ENCODE measurements around the gene CTRB2.
"Not testable (repeated sequence)": the region's sequence is repeated elsewhere in the genome, so short reads cannot be mapped to it uniquely, and the experiment has no call there.

CTRB2 gene

DNA sequence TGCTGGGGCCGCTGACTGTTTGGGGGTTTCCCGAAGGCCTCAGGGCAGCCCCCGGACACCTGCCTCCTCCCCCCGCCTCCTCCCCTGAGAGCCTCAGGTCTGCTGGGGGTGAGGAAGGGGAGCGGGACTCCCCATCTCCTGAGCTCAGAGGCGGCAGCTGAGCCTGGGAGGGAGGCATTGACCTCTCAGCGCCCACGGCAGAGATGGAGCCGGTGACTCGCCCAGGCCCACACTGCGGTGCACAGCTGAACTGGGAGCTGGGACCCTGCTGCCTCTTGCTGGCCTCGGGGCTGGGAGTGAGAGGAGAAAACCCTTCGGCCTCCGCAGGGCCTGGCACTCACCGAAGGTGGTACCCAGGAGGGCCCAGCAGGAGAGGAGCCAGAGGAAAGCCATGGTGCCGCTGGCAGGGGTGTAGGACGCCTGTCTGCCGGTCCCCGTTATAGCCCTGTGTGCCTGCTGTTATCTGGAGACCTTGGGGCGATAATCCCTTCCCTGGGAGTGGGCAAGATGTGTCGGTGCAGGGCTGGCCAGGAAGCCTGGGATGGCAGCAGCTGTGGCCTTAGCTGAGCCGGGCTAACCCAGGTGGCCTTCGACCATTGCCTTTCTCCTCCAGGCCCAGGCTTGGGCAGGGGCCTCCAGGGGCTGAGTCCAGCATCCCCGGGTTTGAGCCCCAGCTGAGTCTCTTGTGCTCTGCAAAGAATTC lies at the start of gene CTRB2:
Gene CTRB2 (minus strand): TSS at position 413 of the 703 bp plus-strand sequence. CDS start 20 bp downstream, at position 393.
- DNase-seq, result no peak

DNA sequence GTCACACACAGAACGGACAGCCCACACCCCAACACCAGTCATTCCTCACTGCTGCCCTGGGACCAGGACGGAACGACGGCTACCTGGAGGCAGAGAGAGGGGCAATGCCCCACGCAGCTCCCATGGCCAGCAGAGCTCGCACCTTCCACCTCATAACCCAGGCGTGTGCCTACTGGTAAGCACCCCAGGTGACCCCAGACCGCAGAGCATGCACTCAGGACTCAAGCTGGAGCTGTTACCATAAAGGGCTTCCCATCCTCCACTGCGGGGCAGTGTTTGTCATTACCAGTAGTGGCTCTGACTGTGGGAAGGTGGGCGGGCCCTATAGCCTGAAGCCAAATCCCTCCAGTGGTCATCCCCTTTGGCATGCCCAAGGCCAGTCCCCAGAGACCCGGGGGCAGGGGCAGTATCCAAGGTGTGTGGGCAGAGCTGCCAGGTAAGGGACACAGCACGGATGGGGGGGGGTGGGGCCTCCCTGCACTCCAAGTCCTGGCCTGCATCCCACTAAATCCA lies 49.2 kb upstream of the CTRB2 start:
- DNase-seq, result no peak

DNA sequence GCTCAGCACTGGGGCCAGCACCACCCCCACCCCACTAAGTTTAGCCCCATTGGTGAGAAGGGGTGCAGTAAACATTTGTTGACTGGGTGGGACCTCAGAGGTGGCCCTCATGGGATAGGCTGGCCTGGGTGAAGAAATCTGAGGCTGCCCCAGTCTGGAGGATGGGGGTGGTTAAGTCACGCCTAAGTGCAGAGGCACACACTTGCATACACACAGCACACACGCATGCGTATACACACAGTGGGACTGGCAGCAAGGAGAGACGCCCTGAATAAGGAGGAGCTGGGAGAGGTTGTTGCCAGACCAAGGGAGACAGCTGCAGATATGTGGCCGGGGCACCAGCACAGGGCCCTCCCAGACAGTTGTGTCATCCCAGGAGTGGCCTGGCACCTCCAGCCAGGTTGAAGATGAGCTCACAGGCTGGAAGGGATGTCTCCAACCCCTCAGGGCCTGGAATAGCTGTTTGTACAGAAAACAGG lies 47.4 kb upstream of the CTRB2 start:
- DNase-seq, result no peak

DNA sequence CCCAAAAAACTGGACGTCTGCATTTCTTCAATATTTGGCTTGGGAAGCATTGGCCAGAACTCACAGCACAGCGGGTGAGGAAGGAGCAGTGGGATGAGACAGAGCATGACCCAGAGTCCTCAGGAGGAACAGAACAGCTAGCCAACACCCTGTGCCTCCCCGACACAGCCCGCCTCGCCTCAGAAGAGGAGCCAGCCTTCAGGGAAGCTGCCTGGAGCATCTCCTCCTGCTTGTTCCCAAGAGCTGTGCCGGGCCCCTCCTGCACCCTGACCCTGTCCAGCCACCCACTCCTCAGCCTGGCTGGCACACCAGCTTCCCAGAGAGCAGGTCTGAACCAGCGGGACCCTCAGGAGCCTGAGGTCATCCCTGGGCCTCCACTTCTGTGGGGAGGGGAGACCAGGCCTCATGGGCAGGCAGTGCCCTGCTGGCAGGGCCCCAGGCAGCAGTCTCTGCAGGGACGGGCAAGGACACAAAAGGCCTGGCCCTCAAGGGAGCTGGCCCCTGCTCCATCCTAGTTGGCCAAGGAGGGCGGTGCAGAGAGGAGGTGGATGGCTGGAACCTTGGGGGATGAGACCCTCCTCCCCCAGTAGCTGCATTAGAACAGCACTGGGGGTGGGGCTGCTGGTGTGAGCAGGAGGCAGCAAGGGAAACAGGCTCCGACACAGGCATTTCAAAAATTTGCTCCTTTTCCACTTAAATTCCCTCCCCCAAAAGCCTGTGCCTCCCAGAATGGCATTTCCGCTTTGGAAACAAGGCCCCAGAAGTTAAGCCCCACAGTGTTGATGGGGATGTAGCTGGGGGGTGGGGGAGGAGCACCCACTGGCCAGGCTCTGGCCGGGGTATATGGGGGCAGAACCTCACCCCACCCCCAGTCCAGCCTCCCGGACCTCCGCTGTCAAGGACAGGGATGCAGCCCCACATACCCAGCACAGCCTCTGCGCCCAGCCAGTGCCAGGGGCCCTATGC lies 46.3 kb upstream of the CTRB2 start:
- no peak for DNase-seq

DNA sequence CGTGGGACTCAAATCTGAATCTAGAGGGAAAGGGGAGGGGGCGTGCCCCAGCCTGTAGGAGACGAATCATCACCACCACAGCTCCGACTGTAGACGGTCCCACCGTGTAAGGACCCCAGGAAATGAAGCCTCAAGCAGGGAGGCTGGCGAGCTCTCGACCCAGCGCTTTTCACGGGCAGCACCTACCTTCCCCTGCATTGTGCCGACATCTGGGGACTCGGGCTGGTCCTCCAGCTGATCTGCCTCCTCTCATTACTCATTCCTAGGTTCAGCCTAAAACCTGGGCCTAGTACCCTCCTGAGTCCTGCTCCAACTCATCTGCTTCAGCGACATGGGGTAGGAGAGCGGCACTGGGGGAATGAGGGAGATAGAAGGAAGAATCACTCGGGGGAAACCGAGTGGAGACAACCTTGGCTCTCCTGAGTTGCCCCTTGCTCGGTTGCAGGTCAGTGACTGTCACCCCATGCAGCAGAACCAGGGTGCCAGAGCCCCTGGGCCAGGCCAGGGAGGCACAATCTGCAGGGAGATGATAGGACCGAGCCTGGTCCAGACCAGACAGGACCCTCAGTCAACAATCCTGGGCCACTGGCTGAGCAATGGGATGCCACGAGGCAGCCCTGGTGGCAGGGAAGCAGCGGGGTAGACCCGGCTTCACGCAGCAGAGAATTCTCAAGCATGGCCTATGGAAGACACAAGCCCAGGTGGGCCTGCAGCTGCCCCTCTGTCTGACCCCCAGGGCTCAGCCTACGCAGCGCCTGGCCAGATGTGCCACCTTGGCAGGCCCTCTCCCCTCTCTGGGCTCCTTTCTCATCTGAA lies 45.3 kb upstream of the CTRB2 start:
- no peak for DNase-seq

DNA sequence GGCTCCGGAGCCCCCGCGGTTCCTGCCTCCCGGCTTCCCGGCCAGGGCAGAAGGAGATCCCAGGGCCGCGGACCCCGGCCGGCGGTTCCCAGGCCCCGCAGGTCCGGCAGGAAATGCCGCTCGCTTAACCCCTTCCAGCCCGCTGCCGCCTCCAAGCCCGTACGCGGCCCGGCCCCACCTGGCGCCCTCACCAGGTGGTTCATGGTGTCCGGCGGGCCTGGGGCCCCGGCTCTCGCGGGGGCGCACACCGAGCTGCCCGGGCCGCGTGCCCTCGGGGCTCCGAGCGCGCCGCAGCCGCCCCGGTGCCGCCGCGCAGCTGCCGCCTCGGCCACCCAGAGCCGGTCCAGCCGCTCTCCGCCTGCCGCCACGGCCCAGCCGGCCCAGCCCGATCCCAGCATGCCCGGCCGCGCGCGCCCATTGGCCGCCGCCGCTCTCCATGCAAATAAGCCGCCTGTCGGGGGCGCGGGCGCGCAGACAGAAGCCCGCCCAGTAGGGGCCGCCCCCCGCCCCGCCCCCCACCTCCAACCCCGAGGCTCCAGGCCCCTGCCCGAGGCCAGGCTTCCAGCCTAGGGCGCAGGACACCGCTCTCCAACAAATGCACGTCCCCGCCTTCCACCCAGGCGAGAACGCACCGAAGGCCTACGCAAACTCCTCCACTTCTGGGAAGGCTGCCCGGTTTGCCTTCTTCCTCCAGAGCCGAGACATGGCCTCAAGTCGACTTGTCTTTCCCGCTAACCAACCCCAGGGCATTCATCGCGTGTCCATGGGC lies 44.5 kb upstream of the CTRB2 start, which contains the start of gene BCAR1:
Gene BCAR1 (minus strand): TSS at position 345 of the 769 bp plus-strand sequence. CDS start 142 bp downstream, at position 203.
- DNase-seq, result peak; percentile 65 to 77

DNA sequence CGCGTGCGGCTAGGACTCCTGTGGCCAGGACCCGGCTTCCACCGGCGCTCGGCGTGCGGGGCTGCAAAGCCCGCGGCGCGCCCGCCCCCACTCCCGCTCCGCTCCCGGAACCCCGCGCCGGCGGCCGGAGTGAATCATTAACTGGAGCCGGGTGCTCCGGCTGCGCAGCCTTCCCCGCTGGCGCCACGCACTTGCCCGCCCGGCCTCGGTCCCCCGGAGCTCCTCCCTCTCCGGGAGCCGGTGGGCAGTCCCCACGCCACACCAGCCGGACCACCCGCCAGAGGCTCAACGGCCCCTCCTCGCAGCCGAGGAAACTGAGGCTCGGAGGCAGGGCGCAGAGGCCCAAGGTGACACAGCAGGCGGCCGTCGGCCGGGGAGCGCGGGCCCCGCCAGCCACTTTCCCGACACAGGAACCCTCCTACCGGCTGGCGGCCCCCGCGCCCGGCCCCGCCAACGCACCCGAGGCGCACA lies 43.9 kb upstream of the CTRB2 start:
- no peak for DNase-seq

DNA sequence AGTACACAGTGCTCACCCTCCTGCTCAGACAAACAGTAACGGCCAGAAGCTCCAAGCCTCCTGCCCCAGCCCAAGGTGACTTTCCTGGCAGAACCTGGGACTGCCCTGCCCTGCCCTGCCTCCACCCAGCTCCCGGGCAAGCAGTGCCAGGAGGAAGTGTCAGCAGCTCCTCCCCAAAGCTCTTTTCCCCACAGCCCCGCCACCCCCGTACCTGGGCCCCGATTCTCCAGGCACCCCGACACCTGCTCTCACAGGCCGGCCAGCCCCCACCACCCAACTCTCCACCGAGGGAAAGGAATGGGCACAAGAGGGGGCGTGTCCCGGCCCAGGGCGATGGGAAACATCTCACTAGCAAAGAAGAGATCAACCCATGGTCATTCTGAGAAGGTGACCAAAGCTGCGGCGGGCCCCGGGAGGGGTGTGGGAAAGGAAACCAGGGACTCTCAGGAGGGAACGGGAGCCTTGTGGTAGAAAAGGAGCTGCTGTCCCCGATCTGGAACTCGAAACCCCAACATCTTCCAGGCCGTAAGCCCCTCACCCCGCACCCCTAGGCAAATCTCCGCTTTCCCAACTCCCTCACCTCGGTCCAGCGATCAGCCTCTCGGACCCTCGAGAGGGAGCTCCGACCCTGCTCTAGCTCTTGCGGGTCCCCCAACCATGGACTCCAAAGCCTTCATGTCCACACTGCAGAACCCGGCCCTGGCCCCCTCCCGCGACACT lies 43.3 kb upstream of the CTRB2 start:
- DNase-seq, result no peak

DNA sequence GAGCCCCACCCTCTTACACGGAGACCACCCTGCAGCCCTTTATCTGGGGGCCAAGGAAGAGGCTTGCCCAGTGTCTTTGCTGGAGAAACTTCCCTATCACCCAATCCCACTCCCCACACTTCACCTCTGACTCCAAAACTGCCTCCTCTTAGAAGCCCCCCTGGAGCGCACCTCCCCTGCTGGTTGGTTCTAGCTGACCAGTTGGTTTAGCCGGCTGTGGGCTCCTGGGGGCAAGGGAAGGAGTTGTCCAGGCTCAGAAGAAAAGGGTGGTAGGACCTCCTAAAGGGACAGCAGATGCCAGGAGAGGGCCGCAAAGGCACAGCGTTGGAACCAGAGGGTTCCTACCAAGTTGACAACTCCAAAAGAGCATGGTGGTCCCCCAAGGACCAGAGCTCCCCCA lies 42.5 kb upstream of the CTRB2 start:
- DNase-seq, result no peak

DNA sequence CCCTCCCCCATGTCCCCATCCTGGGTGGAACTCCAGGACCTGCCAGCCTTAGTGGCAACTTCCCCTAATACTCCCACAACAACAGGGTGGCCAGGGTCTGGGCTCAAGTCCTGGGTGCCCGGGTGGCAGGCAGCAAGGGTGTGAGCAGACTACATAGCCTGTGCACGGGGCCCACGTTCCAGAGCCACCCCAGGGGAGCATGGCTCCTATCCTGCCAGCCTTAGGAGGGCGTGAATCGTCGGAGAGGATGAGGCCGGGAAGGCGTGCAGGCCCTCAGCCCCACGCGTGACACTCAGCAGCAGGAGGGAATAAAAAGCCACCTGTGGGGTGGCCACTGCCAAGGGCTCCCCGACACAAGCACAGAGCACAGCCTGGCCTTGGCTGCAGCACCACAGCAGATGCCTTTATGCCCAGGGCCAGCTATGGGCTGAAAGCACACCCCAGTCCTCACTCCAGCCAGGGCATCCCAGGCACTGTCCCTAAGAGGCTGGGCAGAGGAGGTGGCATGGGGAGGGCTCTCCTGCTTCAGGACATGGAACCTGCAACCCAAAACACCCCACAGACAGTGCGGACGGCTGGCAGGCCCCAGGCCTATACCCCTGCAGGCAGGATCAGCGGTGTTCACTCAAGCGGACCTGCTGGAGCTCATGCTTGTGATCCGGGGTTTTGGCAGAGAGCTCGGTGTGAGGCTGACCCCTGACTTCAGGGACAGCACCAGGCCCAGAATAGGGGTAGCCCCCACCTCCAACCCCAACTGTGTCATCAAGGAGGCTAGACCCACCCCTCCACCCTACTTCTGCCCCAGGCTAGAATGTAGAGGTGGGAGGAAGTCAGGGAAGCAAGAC lies 41.8 kb upstream of the CTRB2 start:
- DNase-seq, result no peak

DNA sequence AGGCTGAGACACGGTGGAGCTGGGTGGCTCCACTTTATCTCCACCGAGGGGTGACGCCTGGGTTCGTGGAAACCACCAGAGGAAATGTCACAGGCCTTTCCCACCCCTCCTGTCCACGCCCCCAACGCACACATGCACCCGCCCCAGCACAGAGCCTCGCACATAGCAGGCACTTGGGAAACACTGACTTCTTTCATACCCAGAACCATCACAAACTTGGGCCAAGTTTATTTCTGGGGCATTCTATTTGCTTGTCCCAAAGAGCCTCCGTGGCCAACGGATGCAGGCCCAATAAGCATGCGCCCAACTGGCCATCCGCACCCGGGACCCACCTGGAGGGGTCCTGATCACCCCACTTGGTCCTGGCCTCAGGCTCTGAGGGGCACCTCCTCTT lies 41.2 kb upstream of the CTRB2 start:
- no peak for DNase-seq

DNA sequence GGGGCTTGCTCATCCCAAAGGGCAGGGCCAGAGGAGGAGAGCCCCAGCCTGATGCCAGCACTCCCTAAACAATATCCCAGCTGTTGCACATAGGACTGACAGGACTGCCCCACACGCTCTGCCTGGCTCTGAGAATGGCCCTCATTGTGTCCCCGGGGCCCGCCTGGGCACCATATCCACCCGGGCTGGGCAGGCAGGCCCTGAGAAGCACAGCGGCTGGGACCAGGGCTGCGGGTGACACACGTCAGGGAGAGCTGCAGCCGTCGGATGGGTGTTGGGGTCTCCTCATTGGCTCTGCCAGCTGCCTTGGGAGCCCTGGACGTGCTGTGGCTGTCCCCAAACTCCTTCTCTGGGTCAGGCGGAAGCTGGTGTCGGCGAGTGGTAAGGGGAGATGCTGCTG lies 40.3 kb upstream of the CTRB2 start:
- DNase-seq, result no peak

DNA sequence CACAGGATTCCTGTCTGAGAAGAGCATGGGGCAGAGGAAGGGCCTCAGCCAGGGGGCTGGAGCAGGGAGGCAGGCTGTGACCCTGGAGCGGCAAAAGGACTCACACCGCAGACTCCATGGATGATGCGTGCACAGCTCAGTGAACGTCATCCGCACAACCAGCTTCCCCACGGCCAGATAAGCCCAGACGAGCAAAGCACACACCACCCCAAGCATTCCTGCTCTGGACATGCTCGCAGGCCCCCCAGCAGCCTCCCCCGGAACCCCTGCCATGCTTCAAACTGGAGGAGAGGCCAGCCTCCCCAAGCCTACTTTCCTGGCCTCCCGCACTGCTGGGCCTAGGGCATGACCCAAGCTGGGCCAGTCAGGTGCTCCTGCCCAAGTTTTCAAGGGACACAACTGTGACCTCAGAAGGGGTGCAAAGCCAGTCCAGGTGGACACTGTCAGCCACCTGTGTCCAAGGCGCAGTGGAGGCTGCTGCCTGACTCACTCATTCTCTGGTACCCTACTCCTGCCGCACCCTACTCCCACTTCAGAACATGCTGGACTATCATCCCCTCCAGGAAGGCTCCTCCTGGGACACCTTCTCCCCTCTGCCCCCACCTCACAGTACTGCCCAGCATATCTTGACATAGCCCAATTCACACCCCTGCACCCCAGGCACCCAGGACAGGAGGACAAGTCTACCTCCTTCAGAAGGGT lies 39.7 kb upstream of the CTRB2 start:
- no peak for DNase-seq

DNA sequence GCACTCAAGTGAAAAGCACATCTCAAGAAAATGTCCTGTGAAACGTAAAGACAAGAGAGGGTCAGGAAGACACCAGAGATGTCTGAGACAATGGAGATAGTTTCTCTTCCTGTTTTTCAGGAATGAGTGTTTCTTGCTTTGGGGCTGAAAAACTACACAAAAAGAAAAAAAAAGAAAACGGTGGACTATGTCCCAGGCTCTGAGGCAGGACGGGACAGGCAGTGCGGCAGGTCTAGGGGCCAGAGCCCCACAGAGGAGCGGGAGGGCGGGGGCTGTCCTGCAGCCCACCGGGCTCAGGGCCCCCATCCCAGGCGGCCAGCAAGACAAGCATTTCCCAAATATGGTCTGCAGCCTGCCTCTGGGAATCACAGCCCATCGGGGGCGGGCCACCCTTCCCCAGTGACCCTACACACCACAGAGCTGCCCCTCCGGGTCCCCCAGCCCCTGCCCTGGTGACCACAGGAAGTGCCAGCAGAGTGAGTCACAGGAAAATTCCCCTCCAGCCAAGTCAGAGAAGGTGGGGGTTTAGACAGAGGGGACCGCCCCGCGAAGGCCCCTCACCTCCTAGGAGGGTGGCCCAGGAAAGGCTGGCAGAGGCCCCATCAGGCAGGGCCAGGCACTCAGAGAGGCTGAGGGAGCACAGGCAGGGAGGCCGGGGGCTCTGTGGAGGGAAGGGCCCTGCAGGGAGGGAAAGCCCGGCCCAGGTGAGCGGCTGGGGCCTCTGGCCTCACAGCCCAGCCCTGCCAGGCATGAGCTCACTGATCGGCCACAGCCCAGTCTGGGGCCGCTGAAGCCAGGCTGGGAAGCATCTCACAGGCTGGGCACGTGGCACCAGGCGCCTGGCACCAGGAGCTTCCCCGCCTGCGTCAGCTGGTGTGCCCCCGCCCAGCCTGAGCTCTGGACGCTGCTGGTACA lies 38.1 kb upstream of the CTRB2 start:
- DNase-seq, result no peak

DNA sequence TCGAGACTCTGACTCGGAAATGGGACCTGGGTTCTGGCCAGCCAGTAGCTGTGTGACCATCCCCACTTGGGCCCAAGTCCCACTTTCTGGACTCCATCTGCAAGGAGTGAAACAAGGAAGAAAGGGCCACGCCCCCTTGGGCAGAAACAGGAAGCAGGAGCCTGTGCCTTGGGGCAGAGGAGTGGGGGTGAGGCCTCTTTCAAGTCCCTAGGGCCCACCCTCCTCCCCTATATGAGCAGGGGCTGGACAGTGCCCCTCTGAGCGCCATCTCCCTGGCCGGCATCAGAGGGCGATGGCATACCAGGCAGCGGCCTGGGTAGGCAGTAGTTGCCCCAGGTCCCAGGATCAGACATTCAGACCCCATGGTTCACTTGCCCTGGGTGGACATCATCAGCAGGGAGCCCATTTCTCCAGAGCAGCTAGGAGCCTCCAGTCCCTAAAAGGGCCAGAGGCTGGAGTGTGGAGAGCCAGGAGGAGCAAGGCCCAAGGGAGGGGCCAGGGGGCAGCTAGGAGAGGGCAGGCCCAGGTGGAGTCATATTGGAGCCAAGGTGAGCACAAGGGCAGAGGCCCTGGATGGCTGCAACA lies 37.4 kb upstream of the CTRB2 start:
- DNase-seq, result no peak

DNA sequence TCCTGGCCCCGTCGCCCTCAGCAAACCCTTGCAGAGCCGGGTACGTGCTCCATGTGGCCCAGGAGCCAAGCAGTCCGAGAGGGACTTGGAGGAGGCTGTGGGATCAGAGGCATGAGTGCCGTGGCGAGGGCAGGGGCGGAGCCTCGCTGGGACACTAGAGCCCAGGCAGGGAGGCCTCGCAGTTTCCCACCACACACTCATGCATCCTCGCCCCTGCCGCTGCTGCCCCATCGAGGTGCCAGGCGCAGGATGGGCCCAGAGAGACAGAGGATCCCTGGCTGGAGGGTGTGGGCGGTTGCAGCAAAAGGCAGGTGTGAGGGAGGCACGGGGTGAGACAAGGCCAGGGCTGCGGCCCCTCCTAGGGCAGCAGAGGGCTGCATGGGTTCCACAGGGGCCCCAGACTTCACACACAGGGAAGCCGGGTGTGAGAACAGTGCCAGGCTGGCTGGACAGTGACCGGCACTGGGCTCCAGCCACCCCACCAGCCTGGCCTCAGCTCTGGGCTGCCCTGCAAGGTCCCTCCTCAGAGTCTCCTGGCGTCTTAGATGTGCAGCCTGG lies 36.8 kb upstream of the CTRB2 start:
- no peak for DNase-seq

DNA sequence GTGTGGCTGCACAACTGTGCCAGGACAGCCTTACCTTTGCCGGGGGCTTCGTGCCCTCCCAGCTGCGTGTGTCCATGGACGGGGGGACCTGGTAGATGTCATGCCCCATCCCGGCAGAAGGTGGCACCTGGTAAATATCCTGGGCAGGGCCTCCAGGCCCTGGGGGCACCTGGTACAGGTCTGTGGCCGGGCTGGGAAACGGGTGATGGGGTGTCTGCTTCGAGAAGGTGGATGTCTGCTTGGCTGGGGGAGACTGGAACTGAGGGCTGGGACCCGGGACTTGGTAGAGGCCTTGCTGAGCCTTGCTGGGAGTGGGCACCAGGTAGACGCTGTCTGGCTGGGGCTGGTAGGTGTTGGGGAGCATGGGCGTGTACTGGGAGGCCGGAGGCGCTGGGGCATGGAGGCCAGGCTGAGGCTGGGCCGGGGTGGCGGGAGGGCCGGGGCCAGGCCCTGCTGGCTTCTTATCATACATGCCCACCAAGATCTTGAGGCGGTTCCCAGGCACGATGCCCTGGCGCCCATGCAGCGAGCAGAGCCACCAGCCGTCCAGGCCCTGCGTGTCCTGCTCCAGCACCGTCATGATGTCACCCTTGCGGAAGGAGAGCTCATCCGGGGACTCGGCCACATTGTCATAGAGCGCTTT lies 35.6 kb upstream of the CTRB2 start:
- not testable (repeated sequence) for DNase-seq
